Large intestine (tissue), 3 donors: ENCODE measurements around the gene ELP1. TPM values are rescaled to one million over a fixed set of nuclear protein-coding genes. Genes with fewer than 3 reads are reported as not detected.

ENCODE experiments used
- DNase-seq, 2 donors: peaks; one replicate each; pipeline versions ENCODE4 v3.0.0 to v3.0.0-alpha.2; 2013
- H3K27ac ChIP-seq: one replicate; pipeline ENCODE4 v1.5.1; 2013; ENCODE audit warnings: low read length
- H3K27me3 ChIP-seq: 2 replicates; pipeline ENCODE4 v1.6.1; 2013; ENCODE audit warnings: low read length; ENCODE audit not compliant: control insufficient read depth, insufficient read depth
- H3K36me3 ChIP-seq: 2 replicates; pipeline ENCODE4 v1.6.1; 2013; ENCODE audit warnings: low read length; ENCODE audit not compliant: control insufficient read depth, insufficient read depth
- H3K4me1 ChIP-seq: one replicate; pipeline ENCODE4 v1.6.1; 2013; ENCODE audit warnings: low read length; ENCODE audit not compliant: control insufficient read depth, insufficient read depth
- H3K4me3 ChIP-seq: one replicate; pipeline ENCODE4 v1.5.1; 2013; ENCODE audit warnings: low read length
- H3K9me3 ChIP-seq: one replicate; pipeline ENCODE4 v1.6.1; 2013; ENCODE audit warnings: mild to moderate bottlenecking, low read depth, low read length, moderate library complexity; ENCODE audit not compliant: control insufficient read depth
- WGBS: methylation state at CpG from one replicate; pipeline ENCODE4 v1.1.5; 2013; ENCODE audit warnings: low lambda C conversion rate; ENCODE audit not compliant: insufficient coverage; 5-methylcytosine and 5-hydroxymethylcytosine counted together
- polyA plus RNA-seq: library from polyadenylated mRNA; unstranded; fragments of 120-200 nt; gene quantifications from one replicate; pipeline ENCODE4 v1.2.1, GENCODE V29; 2013

The ELP1 gene
- polyA plus RNA-seq, 1 donor = 28.8 TPM

DNA sequence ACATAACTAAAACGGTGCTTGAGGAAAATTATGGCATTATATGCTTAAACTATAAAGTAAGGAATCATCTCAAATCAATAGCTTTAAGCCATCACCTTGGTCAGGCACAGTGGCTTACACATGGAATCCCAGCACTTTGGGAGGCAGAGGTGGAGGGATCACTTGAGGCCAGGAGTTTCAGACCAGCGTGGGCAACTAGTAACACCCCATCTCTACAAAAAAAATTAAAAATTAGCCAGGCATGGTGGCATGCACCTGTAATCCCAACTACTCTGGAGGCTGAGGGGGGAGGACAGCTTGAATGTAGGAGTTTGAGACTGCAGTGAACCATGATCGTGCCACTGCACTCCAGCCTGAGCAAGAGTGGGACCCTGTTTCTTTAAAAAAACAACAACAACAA lies 49.2 kb downstream of the ELP1 start:
- no peaks in the 10 kb centered on the region for H3K9me3 ChIP-seq
- peaks cover 15% of the 10 kb centered on the region for H3K4me1 ChIP-seq
- DNase-seq = no peak
- WGBS = 95% methylated on average over 2 of the region's 3 CpGs
- no peaks in the 10 kb centered on the region for H3K27me3 ChIP-seq
- no peak overlapping the region for H3K4me3 ChIP-seq
- H3K36me3 ChIP-seq = peaks cover 26% of the 10 kb centered on the region
- H3K27ac ChIP-seq = no peak overlapping the region

GRCh38 chr9:108883085-108883484 lies 50.8 kb downstream of the ELP1 start:
- Histone ChIP-seq H3K4me1 (peaks cover 15% of the 10 kb centered on the region), H3K4me3 (no peak overlapping the region)
- WGBS = no CpG with 5 or more reads among the region's 3 CpGs

GRCh38 chr9:108882052-108882888 lies 51.7 kb downstream of the ELP1 start:
- no peaks in the 10 kb centered on the region for H3K27me3 ChIP-seq
- peaks cover 15% of the 10 kb centered on the region for H3K4me1 ChIP-seq
- no peak overlapping the region for H3K4me3 ChIP-seq
- no peak for DNase-seq
- WGBS = no CpG with 5 or more reads among the region's 6 CpGs
- no peak overlapping the region for H3K27ac ChIP-seq
- H3K36me3 ChIP-seq = peaks cover 42% of the 10 kb centered on the region
- H3K9me3 ChIP-seq = no peaks in the 10 kb centered on the region

More at GRCh38 chr9:108883085-108883484, 50.8 kb downstream of the ELP1 start:
- peaks cover 34% of the 10 kb centered on the region for H3K36me3 ChIP-seq
- H3K9me3 ChIP-seq = no peaks in the 10 kb centered on the region
- H3K27ac ChIP-seq = no peak overlapping the region
- DNase-seq = no peak
- H3K27me3 ChIP-seq = no peaks in the 10 kb centered on the region

GRCh38 chr9:108880738-108881316 lies 53.1 kb downstream of the ELP1 start:
- no peak for DNase-seq
- no peak overlapping the region for H3K4me3 ChIP-seq
- no peaks in the 10 kb centered on the region for H3K27me3 ChIP-seq
- no peak overlapping the region for H3K27ac ChIP-seq
- 100% methylated on average over 1 of the region's 3 CpGs for WGBS
- peaks cover 51% of the 10 kb centered on the region for H3K36me3 ChIP-seq
- H3K4me1 ChIP-seq = peaks cover 7% of the 10 kb centered on the region
- no peaks in the 10 kb centered on the region for H3K9me3 ChIP-seq

DNA sequence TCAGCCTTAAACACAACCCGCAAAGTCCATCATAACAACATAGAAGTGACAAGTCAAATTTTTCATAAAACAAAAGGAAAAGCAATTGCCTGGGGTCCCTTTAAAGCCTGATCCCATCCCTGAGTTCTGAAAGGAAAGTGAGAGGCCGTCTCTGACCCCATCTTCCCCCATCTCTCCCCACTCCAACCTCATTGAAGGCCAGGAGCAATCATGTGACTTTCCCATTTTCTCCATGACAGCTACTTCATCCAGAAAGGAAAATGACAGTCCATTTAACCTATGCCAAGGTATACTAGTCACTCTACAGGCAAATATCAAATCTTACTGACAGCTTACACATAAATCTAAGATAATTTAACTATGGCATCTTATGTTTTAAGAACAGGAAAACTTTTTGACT lies 56.4 kb downstream of the ELP1 start:
- 100% methylated on average over 1 of the region's 2 CpGs for WGBS
- H3K36me3 ChIP-seq = peaks cover 70% of the 10 kb centered on the region
- DNase-seq = no peak

DNA sequence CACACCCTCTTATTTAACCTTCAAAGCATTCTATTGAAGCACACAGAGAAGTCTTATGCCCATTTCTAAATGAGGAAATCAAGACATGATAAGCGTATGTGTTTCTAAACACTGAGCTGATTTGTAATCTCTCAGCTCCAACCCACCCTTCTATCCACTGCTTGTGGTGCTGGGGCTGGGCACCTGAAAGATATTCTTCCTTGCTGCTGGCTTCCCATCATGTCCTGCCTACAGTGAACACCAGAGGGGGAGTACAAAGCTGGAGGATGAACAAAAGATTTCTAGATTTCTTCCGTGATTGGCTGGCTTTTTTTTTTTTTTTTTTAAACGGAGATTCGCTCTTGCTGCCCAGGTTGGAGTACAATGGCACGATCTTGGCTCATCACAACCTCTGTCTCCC lies 57.5 kb downstream of the ELP1 start:
- no peaks in the 10 kb centered on the region for H3K27me3 ChIP-seq
- no peak overlapping the region for H3K27ac ChIP-seq
- H3K36me3 ChIP-seq = peaks cover 71% of the 10 kb centered on the region
- H3K4me3 ChIP-seq = no peak overlapping the region
- peaks cover 3% of the 10 kb centered on the region for H3K9me3 ChIP-seq
- no peaks in the 10 kb centered on the region for H3K4me1 ChIP-seq
- no CpG with 5 or more reads among the region's 5 CpGs for WGBS
- DNase-seq = no peak

More for the DNA sequence above, 56.4 kb downstream of the ELP1 start:
- no peak overlapping the region for H3K4me3 ChIP-seq
- H3K27ac ChIP-seq = no peak overlapping the region
- no peaks in the 10 kb centered on the region for H3K27me3 ChIP-seq
- no peaks in the 10 kb centered on the region for H3K9me3 ChIP-seq
- H3K4me1 ChIP-seq = no peaks in the 10 kb centered on the region

DNA sequence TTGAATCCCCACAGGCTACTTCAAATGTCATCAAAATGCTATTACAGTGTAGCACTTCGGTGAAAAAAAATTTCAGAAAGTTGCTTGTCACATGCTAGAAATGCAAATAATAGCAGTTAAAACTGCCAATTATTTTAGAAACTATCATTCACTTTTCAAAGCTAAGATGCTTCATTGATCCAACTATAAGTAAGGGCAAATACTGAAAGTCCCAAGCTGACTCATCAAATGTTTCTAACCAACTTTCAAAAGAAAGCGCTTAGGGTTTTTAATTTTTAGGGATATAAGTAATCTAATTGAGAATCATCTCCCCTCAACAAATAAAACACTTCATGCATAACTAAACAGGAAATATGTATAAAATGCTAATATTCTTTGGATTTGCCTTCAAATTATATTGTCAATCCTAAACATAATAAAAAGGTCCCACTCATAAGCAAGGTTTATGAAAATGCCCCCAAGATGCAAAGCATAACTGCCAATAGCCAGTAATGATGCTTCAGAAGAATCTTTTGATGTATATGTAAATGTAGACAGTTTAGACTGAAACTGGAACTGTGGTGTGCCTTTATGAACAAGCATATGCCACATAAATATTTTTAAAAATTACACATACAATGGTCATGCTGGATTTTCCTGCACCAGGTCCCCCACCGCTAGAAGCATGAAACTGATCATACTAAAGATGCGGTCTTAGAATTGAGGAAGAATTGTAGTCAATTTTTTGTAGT lies 59.7 kb downstream of the ELP1 start:
- Histone ChIP-seq H3K9me3 (peaks cover 3% of the 10 kb centered on the region), H3K36me3 (peaks cover 65% of the 10 kb centered on the region), H3K4me1 (no peaks in the 10 kb centered on the region), H3K4me3 (no peak overlapping the region), H3K27me3 (no peaks in the 10 kb centered on the region), H3K27ac (no peak overlapping the region)
- no peak for DNase-seq
- 100% methylated on average over 3 of the region's 4 CpGs for WGBS

DNA sequence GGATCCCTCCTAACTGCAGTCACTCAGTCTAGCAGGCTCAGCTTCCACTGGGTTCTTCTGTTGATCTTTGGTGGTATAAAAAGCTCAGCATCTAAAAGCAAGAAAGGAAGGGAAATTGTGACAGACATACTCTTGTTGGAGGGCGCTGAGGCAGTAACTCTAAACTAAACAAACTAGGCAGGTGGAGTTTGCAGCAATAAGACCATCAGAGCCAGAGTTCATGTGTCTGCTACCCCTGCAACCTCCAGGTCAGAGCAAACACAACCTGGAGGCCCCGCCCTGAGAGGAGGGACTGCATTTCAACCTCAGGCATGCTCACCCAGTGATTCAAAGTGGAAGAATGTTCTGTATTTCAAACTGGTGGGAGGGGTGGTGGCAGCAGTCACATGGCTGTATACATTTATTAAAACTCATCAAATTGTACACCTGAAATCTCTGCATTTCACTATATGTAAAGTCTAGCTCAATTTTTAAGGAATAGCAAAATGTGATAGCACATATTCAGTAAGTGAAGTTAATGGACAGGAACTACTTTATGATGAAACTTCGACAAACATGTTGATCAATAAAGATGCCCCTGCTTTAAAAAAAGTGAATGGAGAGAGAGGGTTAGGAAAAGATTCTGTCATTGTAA lies 64.7 kb downstream of the ELP1 start:
- Histone ChIP-seq H3K27ac (peak overlapping the region; percentile 58), H3K4me3 (no peak overlapping the region), H3K36me3 (peaks cover 27% of the 10 kb centered on the region), H3K27me3 (no peaks in the 10 kb centered on the region), H3K9me3 (peaks cover 3% of the 10 kb centered on the region), H3K4me1 (no peaks in the 10 kb centered on the region)
- WGBS = no CpG with 5 or more reads among the region's 3 CpGs
- DNase-seq = peak; percentile 38

- H3K36me3 ChIP-seq = peaks cover 18% of the 10 kb centered on the region
- H3K4me1 ChIP-seq = no peaks in the 10 kb centered on the region
- no peaks in the 10 kb centered on the region for H3K27me3 ChIP-seq
- 100% methylated on average over 3 of the region's 4 CpGs for WGBS
- no peak overlapping the region for H3K4me3 ChIP-seq
- no peak for DNase-seq
- H3K27ac ChIP-seq = no peak overlapping the region
- H3K9me3 ChIP-seq = peaks cover 3% of the 10 kb centered on the region
Observed at GRCh38 chr9:108867829-108868228, 66.1 kb downstream of the ELP1 start.

DNA sequence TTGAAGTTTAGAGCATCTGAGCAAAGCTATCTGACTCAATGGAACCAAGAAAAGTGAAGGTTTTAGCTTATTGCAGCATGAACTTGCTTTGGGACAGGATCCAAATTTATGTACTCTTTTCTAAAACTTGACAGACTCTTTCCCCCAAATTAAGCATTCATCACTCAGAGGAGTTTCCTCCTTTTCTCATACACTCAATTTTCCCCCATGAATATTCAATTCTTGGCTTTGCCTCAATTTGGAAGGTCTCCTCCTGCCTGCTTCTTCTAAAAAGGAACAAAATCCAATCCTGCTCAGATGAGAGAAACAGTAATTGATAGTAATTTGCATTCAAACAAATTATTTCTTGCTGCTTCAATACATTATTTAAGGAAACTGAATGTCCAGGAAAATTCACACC lies 66.8 kb downstream of the ELP1 start:
- H3K9me3 ChIP-seq = peaks cover 3% of the 10 kb centered on the region
- peaks cover 17% of the 10 kb centered on the region for H3K36me3 ChIP-seq
- no peak overlapping the region for H3K27ac ChIP-seq
- H3K27me3 ChIP-seq = no peaks in the 10 kb centered on the region
- no peaks in the 10 kb centered on the region for H3K4me1 ChIP-seq
- H3K4me3 ChIP-seq = no peak overlapping the region
- DNase-seq = no peak
